Measurements from ENCODE around the gene CCR1.
"Not testable (repeated sequence)": the region's sequence is repeated elsewhere in the genome, so short reads cannot be mapped to it uniquely, and the experiment has no call there.

CCR1 gene

DNA sequence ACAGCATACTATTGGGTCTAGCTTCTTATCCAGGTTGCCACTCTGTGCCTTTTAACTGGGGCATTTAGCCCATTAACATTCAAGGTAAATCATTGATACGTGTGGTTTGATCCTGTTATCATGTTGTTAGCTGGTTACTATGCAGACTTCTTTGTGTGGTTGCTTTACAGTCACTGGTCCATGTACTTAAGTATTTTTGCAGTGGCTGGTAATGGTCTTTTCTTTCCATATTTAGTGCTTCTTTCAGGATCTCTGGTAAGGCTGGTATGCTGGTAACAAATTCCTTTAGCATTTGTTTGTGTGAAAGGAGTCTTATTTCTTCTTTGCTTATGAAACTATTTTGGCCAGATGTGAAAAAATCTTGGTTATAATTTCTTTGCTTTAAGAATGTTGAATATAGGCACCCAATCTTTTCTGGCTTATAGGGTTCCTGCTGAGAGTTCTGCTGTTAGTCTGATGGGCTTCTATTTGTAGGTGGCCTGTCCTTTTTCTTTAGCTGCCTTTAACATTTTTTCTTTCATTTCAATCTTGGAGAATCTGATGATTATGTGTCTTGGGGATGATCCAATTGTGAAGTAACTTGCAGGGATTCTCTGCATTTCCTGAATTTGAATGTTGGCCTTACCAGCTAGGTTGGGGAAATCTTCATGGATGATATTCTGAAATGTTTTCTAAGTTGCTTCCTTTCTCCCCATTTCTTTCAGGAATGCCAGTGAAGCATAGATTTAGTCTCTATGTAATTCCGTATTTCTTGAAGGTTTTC lies 39.3 kb downstream of the CCR1 start:
- no peak for DNase-seq (ENCODE audit: low spot score)

DNA sequence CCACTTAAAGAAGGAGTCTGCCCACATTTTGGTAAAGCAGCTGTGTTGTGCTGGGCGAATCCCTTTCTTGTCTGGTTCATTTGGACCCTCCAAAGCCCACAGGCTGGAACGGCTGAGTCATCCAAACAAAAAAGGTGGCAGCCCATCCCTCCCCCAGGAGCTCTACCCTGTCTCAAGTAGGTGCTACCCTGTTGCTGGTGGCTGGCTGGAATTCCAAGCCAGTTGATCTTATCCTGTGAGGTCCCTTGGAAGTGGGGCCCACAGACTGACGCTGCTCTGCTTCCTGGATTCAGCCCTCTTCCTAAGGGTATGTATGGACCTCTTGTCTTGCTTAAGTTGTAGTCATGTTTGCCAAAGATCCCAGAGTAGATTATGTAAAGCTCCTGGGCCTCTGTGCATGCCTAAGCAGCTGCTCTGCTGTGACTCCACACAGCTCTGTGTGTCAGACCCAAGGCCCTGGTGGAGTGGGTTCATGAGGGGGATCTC lies 44.5 kb downstream of the CCR1 start:
- no peak for DNase-seq (ENCODE audit: low spot score)

DNA sequence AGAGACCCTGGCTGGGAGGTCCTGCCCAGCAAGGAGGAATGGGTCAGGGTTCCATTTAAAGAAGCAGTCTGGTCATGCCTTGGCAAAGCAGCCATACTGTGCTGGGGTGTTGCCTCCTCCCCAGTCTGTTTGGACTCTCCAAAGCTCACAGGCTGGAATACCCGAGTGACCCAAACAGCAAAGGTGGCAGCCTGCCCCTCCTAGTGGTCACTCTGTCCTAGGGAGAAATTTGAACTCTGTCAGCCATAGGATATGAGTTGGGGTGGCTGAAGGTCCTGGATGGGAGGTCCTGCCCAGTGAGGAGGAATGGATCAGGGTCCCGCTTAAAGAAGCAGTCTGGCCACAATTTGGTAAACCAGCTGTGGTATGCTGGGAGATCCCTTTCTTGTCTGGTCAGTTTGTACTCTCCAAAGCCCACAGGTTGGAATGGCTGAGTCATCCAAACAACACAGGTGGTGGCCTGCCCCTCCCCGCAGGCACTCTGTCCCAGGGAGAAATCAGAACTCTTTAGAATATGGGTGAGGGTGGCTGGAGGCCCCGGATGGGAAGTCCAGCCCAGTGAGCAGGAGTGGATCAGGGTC lies 45.0 kb downstream of the CCR1 start:
- DNase-seq (ENCODE audit: low spot score), result no peak

- DNase-seq (ENCODE audit: low spot score), result not testable (repeated sequence)
These were observed 50.4 kb downstream of the CCR1 start for GRCh38 chr3:46157685-46158084.

GRCh38 chr3:46154311-46154710 lies 53.8 kb downstream of the CCR1 start:
- no peak for DNase-seq (ENCODE audit: low spot score)

Data from putamen (tissue), 1 donor.